Hepatocyte (in vitro differentiated cells): ENCODE measurements around the gene MAN1C1. TPM values are rescaled to one million over a fixed set of nuclear protein-coding genes. Genes with fewer than 3 reads are reported as not detected.
A peak's percentile ranks its signal among the peaks of the same experiment; 100 is the strongest.

Experiments
- DNase-seq: peaks from one replicate; pipeline ENCODE4 v3.0.0-alpha.2; 2016; ENCODE audit warnings: low spot score
- H2AFZ ChIP-seq: fragments of 200-600 bp; sonication (generic); 2 replicates; pipeline ENCODE4 v1.6.0; 2016; ENCODE audit warnings: antibody characterized with exemption, mild to moderate bottlenecking
- H3K27ac ChIP-seq: fragments of 200-600 bp; sonication (generic); 2 replicates; pipeline ENCODE4 v1.5.1; 2016; ENCODE audit warnings: mild to moderate bottlenecking
- H3K27me3 ChIP-seq: fragments of 200-600 bp; sonication (generic); 2 replicates; pipeline ENCODE4 v1.6.1; 2016
- H3K36me3 ChIP-seq: fragments of 200-600 bp; sonication (generic); replicated peaks from 2 replicates; pipeline ENCODE4 v1.5.1; 2016; ENCODE audit warnings: low read depth; ENCODE audit not compliant: insufficient read depth
- H3K4me1 ChIP-seq: fragments of 200-600 bp; sonication (generic); 2 replicates; pipeline ENCODE4 v1.5.1; 2016; ENCODE audit warnings: mild to moderate bottlenecking, moderate library complexity; ENCODE audit not compliant: insufficient read depth
- H3K4me2 ChIP-seq: fragments of 200-600 bp; sonication (generic); 2 replicates; pipeline ENCODE4 v1.6.0; 2016
- H3K4me3 ChIP-seq: fragments of 200-600 bp; sonication (generic); 2 replicates; pipeline ENCODE4 v1.5.1; 2016; ENCODE audit warnings: mild to moderate bottlenecking
- H3K79me2 ChIP-seq: fragments of 200-600 bp; sonication (generic); 2 replicates; pipeline ENCODE4 v1.6.0; 2017; ENCODE audit warnings: mild to moderate bottlenecking
- H3K9me2 ChIP-seq: fragments of 200-600 bp; sonication (generic); replicated peaks from 2 replicates; pipeline ENCODE4 v1.6.0; 2017; ENCODE audit warnings: mild to moderate bottlenecking; ENCODE audit not compliant: insufficient read depth
- H3K9me3 ChIP-seq: fragments of 200-600 bp; sonication (generic); 2 replicates; pipeline ENCODE4 v1.5.1; 2016; ENCODE audit warnings: low read depth, mild to moderate bottlenecking
- H4K20me1 ChIP-seq: fragments of 200-600 bp; sonication (generic); 2 replicates; pipeline ENCODE4 v1.6.0; 2016; ENCODE audit warnings: mild to moderate bottlenecking; ENCODE audit not compliant: insufficient read depth, poor library complexity, severe bottlenecking
- EZH2 ChIP-seq: fragments of 200-600 bp; sonication (generic); IDR thresholded peaks from 2 replicates; pipeline ENCODE4 v1.6.1; 2016; ENCODE audit warnings: antibody characterized with exemption, mild to moderate bottlenecking, borderline replicate concordance
- EZH2phosphoT487 ChIP-seq: fragments of 200-600 bp; sonication (generic); IDR thresholded peaks from one replicate; pipeline ENCODE4 v1.6.1; 2018; ENCODE audit warnings: antibody characterized with exemption, mild to moderate bottlenecking, low read depth, moderate library complexity; ENCODE audit not compliant: unreplicated experiment, severe bottlenecking
- WGBS: methylation state at CpG from one replicate; pipeline ENCODE4 v1.1.6; 2016; ENCODE audit warnings: low lambda C conversion rate; ENCODE audit errors: missing lambda C conversion rate; 5-methylcytosine and 5-hydroxymethylcytosine counted together
- polyA plus RNA-seq: library from polyadenylated mRNA; unstranded; fragments of >200 nt; fragmentation: Nextera tagmentation; extraction: Ambion mirVana; gene quantifications from 2 replicates; pipeline ENCODE4 v1.2.1, GENCODE V29; 2016
- total RNA-seq: library from RNA; depleted of rRNA; stranded (reverse); fragments of >200 nt; gene quantifications from 2 replicates; pipeline ENCODE4 v1.2.3, GENCODE V29; 2014
- TF ChIP-seq, protein P1 (sequence below): fragments of 200-600 bp; sonication (generic); IDR thresholded peaks from 2 replicates; pipeline ENCODE4 v1.5.1; 2016; ENCODE audit warnings: antibody characterized with exemption, mild to moderate bottlenecking; ENCODE audit not compliant: poor library complexity

Gene MAN1C1
- total and polyA plus RNA-seq, 2 experiments from 2014 or later: 20.6 to 29.3 TPM

DNA sequence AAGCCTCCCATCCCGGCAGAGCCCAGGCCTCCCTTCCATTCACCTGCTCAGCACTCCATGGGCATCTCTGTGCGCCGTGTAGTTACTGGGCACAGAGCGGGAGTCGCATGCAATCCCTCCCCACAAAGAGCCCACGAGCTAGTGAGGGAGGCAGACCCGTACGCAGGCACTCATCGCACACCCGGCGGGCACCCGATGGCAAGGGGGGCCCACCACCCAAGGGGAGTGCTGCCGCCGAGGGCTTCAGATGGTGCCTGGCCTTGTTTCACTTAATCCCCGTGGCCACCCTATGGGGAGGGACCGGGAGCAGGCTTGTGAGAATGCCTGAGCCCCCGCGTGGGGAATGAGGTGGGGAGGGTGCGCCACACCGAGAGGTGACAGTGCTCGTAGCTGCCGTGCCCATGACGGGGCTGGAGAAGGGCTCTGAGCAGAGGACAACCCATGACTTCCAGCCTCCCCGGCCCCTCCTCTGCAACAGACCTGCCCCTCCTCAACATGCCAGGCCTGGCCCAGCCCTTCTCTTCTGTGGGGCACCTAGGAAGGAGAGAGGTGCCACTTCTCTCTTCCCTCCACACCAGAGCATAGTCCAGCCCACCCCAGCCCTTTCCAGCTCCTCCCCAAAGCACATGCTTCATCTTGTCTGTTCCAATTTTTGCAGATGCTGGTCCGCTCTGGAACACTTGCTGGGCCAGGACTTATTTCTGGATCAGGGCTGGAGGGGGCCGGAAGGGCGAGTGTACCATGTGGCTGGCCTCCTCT is 153.2 kb downstream of the MAN1C1 start:
- no peak overlapping the region for H3K4me3 ChIP-seq
- peak overlapping the region; percentile 86 for H3K27ac ChIP-seq

DNA sequence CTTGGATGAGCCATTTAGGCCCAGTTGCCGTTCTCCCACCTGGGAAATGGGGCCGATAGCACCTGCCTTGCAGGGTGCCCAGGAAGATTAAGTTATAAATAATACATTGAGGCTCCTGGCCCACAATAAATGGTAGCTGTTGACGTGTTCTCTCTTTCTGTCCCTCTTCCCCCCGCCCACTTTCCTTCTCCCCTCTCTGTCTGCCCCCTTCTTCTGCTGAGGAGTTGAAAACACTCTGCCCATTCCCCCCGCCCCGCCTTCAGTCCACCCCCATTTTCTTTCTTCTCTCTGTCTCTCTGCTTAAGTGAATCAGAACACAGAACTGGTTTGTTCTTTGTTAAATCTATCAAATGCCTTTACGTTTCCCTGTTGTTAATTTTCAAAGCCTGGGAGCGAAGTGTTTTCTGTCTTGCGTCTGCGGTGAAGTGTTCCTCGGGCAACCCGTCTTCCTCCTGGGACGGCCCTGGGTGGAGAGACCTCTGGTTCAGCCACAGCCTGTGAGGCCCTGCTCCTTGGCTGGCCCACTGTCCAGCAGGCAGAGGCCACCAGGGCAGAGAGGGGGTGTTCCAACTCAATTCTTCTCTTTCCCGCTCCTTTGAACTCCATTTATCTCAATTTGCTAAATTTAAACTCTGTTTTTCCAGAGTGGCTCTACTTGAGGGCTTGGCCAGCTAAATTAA is 154.1 kb downstream of the MAN1C1 start:
- Histone ChIP-seq H3K79me2 (no peaks in the 10 kb centered on the region), H3K27ac (peak overlapping the region; percentile 86), H3K36me3 (no peaks in the 10 kb centered on the region), H3K4me2 (peak overlapping the region; percentile 67), H3K4me3 (no peak overlapping the region), H2AFZ (no peak overlapping the region), H3K4me1 (peaks cover 63% of the 10 kb centered on the region), H3K9me2 (no peaks in the 10 kb centered on the region), H4K20me1 (no peaks in the 10 kb centered on the region), H3K27me3 (no peaks in the 10 kb centered on the region), H3K9me3 (no peaks in the 10 kb centered on the region)
- WGBS: 64% methylated on average over 11 of the region's 14 CpGs
- no peak for DNase-seq
- no peak for TF ChIP-seq EZH2
- TF ChIP-seq, protein P1, sequence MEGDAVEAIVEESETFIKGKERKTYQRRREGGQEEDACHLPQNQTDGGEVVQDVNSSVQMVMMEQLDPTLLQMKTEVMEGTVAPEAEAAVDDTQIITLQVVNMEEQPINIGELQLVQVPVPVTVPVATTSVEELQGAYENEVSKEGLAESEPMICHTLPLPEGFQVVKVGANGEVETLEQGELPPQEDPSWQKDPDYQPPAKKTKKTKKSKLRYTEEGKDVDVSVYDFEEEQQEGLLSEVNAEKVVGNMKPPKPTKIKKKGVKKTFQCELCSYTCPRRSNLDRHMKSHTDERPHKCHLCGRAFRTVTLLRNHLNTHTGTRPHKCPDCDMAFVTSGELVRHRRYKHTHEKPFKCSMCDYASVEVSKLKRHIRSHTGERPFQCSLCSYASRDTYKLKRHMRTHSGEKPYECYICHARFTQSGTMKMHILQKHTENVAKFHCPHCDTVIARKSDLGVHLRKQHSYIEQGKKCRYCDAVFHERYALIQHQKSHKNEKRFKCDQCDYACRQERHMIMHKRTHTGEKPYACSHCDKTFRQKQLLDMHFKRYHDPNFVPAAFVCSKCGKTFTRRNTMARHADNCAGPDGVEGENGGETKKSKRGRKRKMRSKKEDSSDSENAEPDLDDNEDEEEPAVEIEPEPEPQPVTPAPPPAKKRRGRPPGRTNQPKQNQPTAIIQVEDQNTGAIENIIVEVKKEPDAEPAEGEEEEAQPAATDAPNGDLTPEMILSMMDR: no peak
- no peak for TF ChIP-seq EZH2phosphoT487

More for the DNA sequence above, 153.2 kb downstream of the MAN1C1 start:
- Histone ChIP-seq H3K27me3 (no peaks in the 10 kb centered on the region), H3K9me2 (no peaks in the 10 kb centered on the region), H4K20me1 (no peaks in the 10 kb centered on the region), H3K4me1 (peaks cover 60% of the 10 kb centered on the region), H3K4me2 (no peak overlapping the region), H2AFZ (no peak overlapping the region), H3K79me2 (no peaks in the 10 kb centered on the region), H3K36me3 (no peaks in the 10 kb centered on the region), H3K9me3 (no peaks in the 10 kb centered on the region)
- WGBS: 97% methylated on average over 23 of the region's 27 CpGs
- DNase-seq: no peak
- TF ChIP-seq EZH2 (no peak), EZH2phosphoT487 (no peak)
- TF ChIP-seq, protein P1: no peak

DNA sequence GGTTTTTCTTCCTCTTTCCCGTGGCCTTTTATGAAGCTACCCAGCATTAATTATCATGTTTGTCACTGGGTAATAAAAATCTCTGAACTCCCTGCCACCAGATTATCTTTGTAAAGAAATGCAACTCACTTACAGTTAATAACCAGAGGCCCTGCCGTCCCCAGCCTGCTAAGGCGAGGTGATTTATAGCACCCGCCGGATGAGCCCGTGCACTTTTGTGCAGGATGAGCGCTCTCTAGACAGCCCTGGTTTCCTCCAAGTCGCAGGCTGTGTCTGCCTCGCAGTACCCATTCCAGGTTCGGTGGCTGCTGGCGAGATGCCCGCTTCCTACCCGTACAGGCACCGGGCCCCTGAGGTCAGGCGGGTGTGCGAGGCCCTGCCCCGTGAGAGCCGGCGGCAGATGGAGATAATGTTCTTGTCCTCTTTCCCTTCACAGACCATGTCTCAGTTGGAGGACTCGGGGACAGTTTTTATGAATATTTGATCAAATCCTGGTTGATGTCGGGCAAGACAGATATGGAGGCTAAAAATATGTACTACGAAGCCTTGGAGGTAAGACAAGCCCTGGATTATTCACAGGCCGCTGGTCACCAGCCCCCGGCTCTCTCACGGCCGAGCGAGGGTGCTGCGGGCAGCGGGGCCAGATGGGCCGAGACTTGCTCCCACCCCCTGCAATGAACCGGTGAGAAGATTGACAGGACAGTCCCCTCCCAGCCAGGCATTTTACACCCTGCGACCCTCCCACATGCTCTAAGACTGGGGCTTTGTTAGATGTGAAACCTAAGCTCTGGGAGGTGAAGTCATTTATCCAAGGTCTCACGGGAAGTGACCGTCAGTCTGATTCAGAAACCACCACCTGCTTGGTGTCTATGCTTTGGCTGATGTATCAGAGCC is 154.9 kb downstream of the MAN1C1 start:
- no peak for TF ChIP-seq EZH2
- TF ChIP-seq EZH2phosphoT487: no peak
- TF ChIP-seq, protein P1: no peak
- no peak overlapping the region for H3K4me3 ChIP-seq

More for the DNA sequence above, 154.9 kb downstream of the MAN1C1 start:
- H3K27ac ChIP-seq: peak overlapping the region; percentile 86
- H3K4me2 ChIP-seq: peak overlapping the region; percentile 67
- H3K27me3 ChIP-seq: no peaks in the 10 kb centered on the region
- no peaks in the 10 kb centered on the region for H4K20me1 ChIP-seq
- no peaks in the 10 kb centered on the region for H3K9me2 ChIP-seq
- H3K36me3 ChIP-seq: no peaks in the 10 kb centered on the region
- H3K79me2 ChIP-seq: no peaks in the 10 kb centered on the region
- peaks cover 60% of the 10 kb centered on the region for H3K4me1 ChIP-seq
- WGBS: 28% methylated on average over 34 of the region's 34 CpGs
- H3K9me3 ChIP-seq: no peaks in the 10 kb centered on the region
- no peak overlapping the region for H2AFZ ChIP-seq
- DNase-seq: peak; percentile 76
